A673 (cell line): ENCODE data around the gene AVPR2. TPM values are rescaled to one million over a fixed set of nuclear protein-coding genes. Genes with fewer than 3 reads are reported as not detected.

Experiments
- BruUV-seq: library from RNA; stranded (reverse); fragments of 400-500 nt; replicated peaks from 2 replicates; lab custom pipeline; 2021; lab: Mats Ljungman, UMichigan
- CTCF ChIA-PET: fragments of 300-600 bp; sonication (Branson Sonifier 250); formaldehyde crosslinking; loops from one replicate; lab custom pipeline; 2022; ENCODE audit warnings: antibody characterized with exemption; lab: Charles Lee
- POLR2A ChIA-PET: fragments of 300-600 bp; sonication (Branson Sonifier 250); formaldehyde crosslinking; loops from one replicate; lab custom pipeline; 2022; ENCODE audit warnings: antibody characterized with exemption; ENCODE audit not compliant: low non-redundant PET; lab: Charles Lee
- DNase-seq: peaks from one replicate; pipeline ENCODE4 v3.0.0-alpha.2; 2015; ENCODE audit warnings: low spot score
- H3K27ac ChIP-seq: fragments of 200-600 bp; sonication (generic); 2 replicates; pipeline ENCODE4 v1.5.1; 2016; ENCODE audit warnings: mixed run types, low read depth, mild to moderate bottlenecking, mixed read lengths, antibody characterized with exemption, low read length; ENCODE audit not compliant: poor library complexity, severe bottlenecking
- H3K27me3 ChIP-seq: fragments of 200-600 bp; sonication (generic); replicated peaks from 2 replicates; pipeline ENCODE4 v1.6.1; 2017; ENCODE audit warnings: mixed run types, low read depth, mild to moderate bottlenecking, mixed read lengths, antibody characterized with exemption, low read length; ENCODE audit not compliant: insufficient read depth, poor library complexity
- H3K36me3 ChIP-seq: fragments of 200-600 bp; sonication (generic); 2 replicates; pipeline ENCODE4 v1.6.1; 2016; ENCODE audit warnings: mixed run types, mild to moderate bottlenecking, mixed read lengths, antibody characterized with exemption, low read length; ENCODE audit not compliant: insufficient read depth, poor library complexity, severe bottlenecking
- H3K4me1 ChIP-seq: fragments of 200-600 bp; sonication (generic); 2 replicates; pipeline ENCODE4 v1.6.1; 2017; ENCODE audit warnings: mixed run types, mild to moderate bottlenecking, mixed read lengths, antibody characterized with exemption, low read length; ENCODE audit not compliant: insufficient read depth, poor library complexity, severe bottlenecking
- H3K4me3 ChIP-seq: fragments of 200-600 bp; sonication (generic); 2 replicates; pipeline ENCODE4 v1.5.1; 2016; ENCODE audit warnings: low read depth, mixed run types, mild to moderate bottlenecking, mixed read lengths, low read length; ENCODE audit not compliant: poor library complexity, severe bottlenecking
- H3K9me3 ChIP-seq: fragments of 200-600 bp; sonication (generic); 2 replicates; pipeline ENCODE4 v1.6.1; 2016; ENCODE audit warnings: mixed run types, low read depth, mild to moderate bottlenecking, mixed read lengths, antibody characterized with exemption, low read length; ENCODE audit not compliant: poor library complexity, severe bottlenecking
- CTCF ChIP-seq: fragments of 300-800, 200-600 bp; sonication (generic); conservative IDR thresholded peaks from 2 replicates; pipeline ENCODE4 v1.5.1; 2017; ENCODE audit warnings: low read depth, mild to moderate bottlenecking, antibody characterized with exemption, low read length, moderate library complexity, mixed read lengths
- EZH2 ChIP-seq: fragments of 200-600 bp; sonication (generic); IDR thresholded peaks from 2 replicates; pipeline ENCODE4 v1.6.1; 2017; ENCODE audit warnings: borderline replicate concordance, low read depth, mild to moderate bottlenecking, mixed read lengths, antibody characterized with exemption, low read length; ENCODE audit not compliant: poor library complexity, severe bottlenecking
- intact Hi-C: fragments of 100-400 bp; cut with micrococcal nuclease; formaldehyde crosslinking; loops from one replicate; pipeline ENCODE4 v1.10.0; 2022; ENCODE audit not compliant: unreplicated experiment
- total RNA-seq: library from RNA; stranded (reverse); gene quantifications from 2 replicates; pipeline ENCODE4 v1.2.3, GENCODE V29; 2021

AVPR2 gene
- total RNA-seq, 1 experiment from 2014 or later: not detected

- Histone ChIP-seq H3K27ac (no peak overlapping the region), H3K4me3 (no peak overlapping the region), H3K9me3 (no peaks in the 10 kb centered on the region), H3K27me3 (peaks cover 36% of the 10 kb centered on the region), H3K36me3 (no peaks in the 10 kb centered on the region), H3K4me1 (no peaks in the 10 kb centered on the region)
- TF ChIP-seq CTCF: no peak
- no peak for TF ChIP-seq EZH2
- intact Hi-C loops: no loop called here
- BruUV-seq: no TSS peak
- ChIA-PET CTCF (no interaction called here), POLR2A (interaction anchor here (0.6 kb wide), 1 partner anchor 22 kb away, joined by 7 read pairs; no protein-coding TSS in a partner anchor)
- no peak for DNase-seq
These were observed 17.1 kb upstream of the AVPR2 start for GRCh38 chrX:153887385-153887784.

- no peak for DNase-seq
- POLR2A ChIA-PET: no interaction called here
- CTCF ChIA-PET: no interaction called here
- H3K4me3 ChIP-seq: no peak overlapping the region
- peaks cover 36% of the 10 kb centered on the region for H3K27me3 ChIP-seq
- BruUV-seq: no TSS peak
- no peaks in the 10 kb centered on the region for H3K9me3 ChIP-seq
- intact Hi-C loops: no loop called here
- H3K27ac ChIP-seq: no peak overlapping the region
- TF ChIP-seq CTCF (no peak), EZH2 (no peak)
- H3K36me3 ChIP-seq: no peaks in the 10 kb centered on the region
- no peaks in the 10 kb centered on the region for H3K4me1 ChIP-seq
These were observed 16.1 kb upstream of the AVPR2 start for GRCh38 chrX:153888344-153888743.

GRCh38 chrX:153889123-153889522 is 15.3 kb upstream of the AVPR2 start:
- Histone ChIP-seq H3K4me1 (no peaks in the 10 kb centered on the region), H3K9me3 (no peaks in the 10 kb centered on the region), H3K27ac (no peak overlapping the region), H3K36me3 (no peaks in the 10 kb centered on the region), H3K4me3 (no peak overlapping the region), H3K27me3 (peaks cover 31% of the 10 kb centered on the region)
- no TSS peak for BruUV-seq
- no peak for DNase-seq
- intact Hi-C loops: no loop called here
- ChIA-PET CTCF (no interaction called here), POLR2A (no interaction called here)
- no peak for TF ChIP-seq CTCF
- TF ChIP-seq EZH2: no peak
